HK-2 (cell line): ENCODE measurements around the gene SPPL2B.
"Not testable (repeated sequence)": the region's sequence is repeated elsewhere in the genome, so short reads cannot be mapped to it uniquely, and the experiment has no call there.

Source experiments
- DNase-seq: peaks from one replicate; pipeline ENCODE4 v3.0.0-alpha.2; 2018; ENCODE audit not compliant: unreplicated experiment

The SPPL2B gene

GRCh38 chr19:2338055-2338615 is 9.7 kb downstream of the SPPL2B start:
- DNase-seq = no peak

- no peak for DNase-seq
Measured at GRCh38 chr19:2338751-2339643, 10.5 kb downstream of the SPPL2B start.

GRCh38 chr19:2339644-2340310 is 11.3 kb downstream of the SPPL2B start:
- DNase-seq = no peak

GRCh38 chr19:2340496-2341243 is 12.2 kb downstream of the SPPL2B start:
- DNase-seq = no peak

- DNase-seq = no peak
Measured at GRCh38 chr19:2341244-2341751, 12.8 kb downstream of the SPPL2B start.

GRCh38 chr19:2341982-2342381 is 13.5 kb downstream of the SPPL2B start:
- DNase-seq = no peak

- no peak for DNase-seq
Measured at GRCh38 chr19:2342656-2343288, 14.3 kb downstream of the SPPL2B start.

- DNase-seq = no peak
Measured at GRCh38 chr19:2343289-2343982, 15.0 kb downstream of the SPPL2B start.

- no peak for DNase-seq
Measured at GRCh38 chr19:2344381-2344870, 15.9 kb downstream of the SPPL2B start.

- DNase-seq = no peak
Measured at GRCh38 chr19:2345076-2345475, 16.6 kb downstream of the SPPL2B start.

- no peak for DNase-seq
Measured at GRCh38 chr19:2345794-2346663, 17.5 kb downstream of the SPPL2B start.

- DNase-seq = not testable (repeated sequence)
Measured at GRCh38 chr19:2349818-2350217, 21.3 kb downstream of the SPPL2B start.

- no peak for DNase-seq
Measured at GRCh38 chr19:2350656-2351055, 22.2 kb downstream of the SPPL2B start.

GRCh38 chr19:2351591-2351990 is 23.1 kb downstream of the SPPL2B start:
- no peak for DNase-seq

- no peak for DNase-seq
Measured at GRCh38 chr19:2352121-2352520, 23.6 kb downstream of the SPPL2B start.

- DNase-seq = no peak
Measured at GRCh38 chr19:2353159-2353886, 24.8 kb downstream of the SPPL2B start.

- no peak for DNase-seq
Measured at GRCh38 chr19:2353887-2354592, 25.6 kb downstream of the SPPL2B start.

GRCh38 chr19:2354670-2355069 is 26.2 kb downstream of the SPPL2B start:
- DNase-seq = no peak
